Measurements from ENCODE around the gene MAN1A1. TPM values are rescaled to one million over a fixed set of nuclear protein-coding genes. Genes with fewer than 3 reads are reported as not detected.

The MAN1A1 gene
- total RNA-seq, 2 donors from 2014 or later: 41.7 to 43.7 TPM

DNA sequence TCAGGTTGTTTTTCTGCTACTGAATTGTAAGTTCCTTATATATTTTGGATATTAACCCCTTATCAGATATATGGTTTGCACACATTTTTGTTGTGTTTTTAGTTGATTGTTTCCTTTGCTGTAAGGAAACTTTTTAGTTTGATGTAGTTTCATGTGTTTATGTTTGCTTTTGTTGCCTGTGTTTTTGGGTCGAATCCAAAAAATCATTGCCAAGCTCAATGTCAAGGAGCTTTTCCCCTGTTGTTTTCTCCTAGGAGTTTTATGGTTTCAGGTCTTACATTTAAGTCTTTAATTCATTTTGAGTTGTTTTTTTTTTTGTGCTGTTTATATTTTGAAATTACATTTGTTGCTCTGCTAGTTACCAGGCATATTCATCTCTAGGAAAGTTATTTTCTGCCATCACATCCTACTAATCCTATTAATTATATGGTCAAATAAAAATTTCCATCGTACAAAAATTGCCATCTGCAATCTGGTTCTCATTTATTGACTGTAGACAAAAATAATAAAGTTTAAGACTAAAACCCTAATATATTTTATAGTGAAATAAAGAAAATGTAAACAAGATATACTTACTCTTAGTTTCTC lies 167.3 kb downstream of the MAN1A1 start:
- TF ChIP-seq, protein P1, sequence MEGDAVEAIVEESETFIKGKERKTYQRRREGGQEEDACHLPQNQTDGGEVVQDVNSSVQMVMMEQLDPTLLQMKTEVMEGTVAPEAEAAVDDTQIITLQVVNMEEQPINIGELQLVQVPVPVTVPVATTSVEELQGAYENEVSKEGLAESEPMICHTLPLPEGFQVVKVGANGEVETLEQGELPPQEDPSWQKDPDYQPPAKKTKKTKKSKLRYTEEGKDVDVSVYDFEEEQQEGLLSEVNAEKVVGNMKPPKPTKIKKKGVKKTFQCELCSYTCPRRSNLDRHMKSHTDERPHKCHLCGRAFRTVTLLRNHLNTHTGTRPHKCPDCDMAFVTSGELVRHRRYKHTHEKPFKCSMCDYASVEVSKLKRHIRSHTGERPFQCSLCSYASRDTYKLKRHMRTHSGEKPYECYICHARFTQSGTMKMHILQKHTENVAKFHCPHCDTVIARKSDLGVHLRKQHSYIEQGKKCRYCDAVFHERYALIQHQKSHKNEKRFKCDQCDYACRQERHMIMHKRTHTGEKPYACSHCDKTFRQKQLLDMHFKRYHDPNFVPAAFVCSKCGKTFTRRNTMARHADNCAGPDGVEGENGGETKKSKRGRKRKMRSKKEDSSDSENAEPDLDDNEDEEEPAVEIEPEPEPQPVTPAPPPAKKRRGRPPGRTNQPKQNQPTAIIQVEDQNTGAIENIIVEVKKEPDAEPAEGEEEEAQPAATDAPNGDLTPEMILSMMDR (conservative IDR thresholded peaks at IDR 0.05): no peak
- no peak overlapping the region for H3K9ac ChIP-seq (ENCODE audit: extremely low read depth, low read length, poor library complexity, severe bottlenecking)
- no peaks in the 10 kb centered on the region for H3K9me3 Mint-ChIP-seq

DNA sequence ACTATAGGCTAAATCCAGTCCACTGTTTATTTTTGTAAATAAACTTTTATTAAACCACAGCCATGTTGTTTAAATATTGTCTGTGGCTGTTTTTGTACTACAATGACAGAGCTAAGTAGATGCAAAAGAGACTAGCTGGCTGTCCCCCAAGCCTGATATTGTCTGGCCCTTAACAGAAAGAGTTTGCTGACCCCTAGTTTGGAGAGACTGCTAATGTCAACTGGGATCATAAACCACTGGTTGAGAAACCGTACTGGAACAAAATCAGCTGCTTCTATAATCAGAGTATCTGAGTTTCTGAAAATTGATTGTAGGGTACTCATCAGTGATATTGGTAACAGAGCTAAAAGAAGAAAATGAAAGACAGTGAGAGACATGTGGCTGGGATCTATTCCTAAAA lies 168.5 kb downstream of the MAN1A1 start:
- Histone ChIP-seq H3K9me3 (ENCODE audit: control insufficient read depth, low read length) (no peaks in the 10 kb centered on the region), H3K4me1 (ENCODE audit: control insufficient read depth, insufficient read depth, low read length) (no peaks in the 10 kb centered on the region), H3K4me3 (ENCODE audit: low read length) (no peak overlapping the region), H3K9ac (ENCODE audit: extremely low read depth, low read length, poor library complexity, severe bottlenecking) (no peak overlapping the region), H3K27me3 (ENCODE audit: control insufficient read depth, insufficient read depth, low read length, poor library complexity, severe bottlenecking) (no peaks in the 10 kb centered on the region), H3K36me3 (ENCODE audit: control insufficient read depth, insufficient read depth, low read length) (peaks cover 78% of the 10 kb centered on the region), H3K27ac (ENCODE audit: low read depth, low read length) (no peak overlapping the region)
- 86 to 93% methylated on average over 1 of the region's 1 CpG for WGBS, 2 experiments (ENCODE audit: insufficient coverage in 1 of 2, insufficient read length in 1 of 2)
- H3K4me3 Mint-ChIP-seq: no peak overlapping the region
- TF ChIP-seq, protein P1 (conservative IDR thresholded peaks at IDR 0.05): no peak
- no peak for DNase-seq
- H3K36me3 Mint-ChIP-seq (ENCODE audit: low read depth): peaks cover 58% of the 10 kb centered on the region
- no peaks in the 10 kb centered on the region for H3K9me3 Mint-ChIP-seq
- no peaks in the 10 kb centered on the region for H3K27me3 Mint-ChIP-seq (ENCODE audit: insufficient read depth)
- peaks cover 2% of the 10 kb centered on the region for H3K4me1 Mint-ChIP-seq
- no peak overlapping the region for H3K27ac Mint-ChIP-seq

More for the DNA sequence above, 167.3 kb downstream of the MAN1A1 start:
- no peaks in the 10 kb centered on the region for H3K9me3 ChIP-seq (ENCODE audit: control insufficient read depth, low read length)
- H3K27me3 ChIP-seq (ENCODE audit: control insufficient read depth, insufficient read depth, low read length, poor library complexity, severe bottlenecking): no peaks in the 10 kb centered on the region
- 100% methylated on average over 1 of the region's 2 CpGs; no CpG with 5 or more reads in 1 of the 2 experiments for WGBS, 2 experiments (ENCODE audit: insufficient coverage in 1 of 2, insufficient read length in 1 of 2)
- no peaks in the 10 kb centered on the region for H3K4me1 ChIP-seq (ENCODE audit: control insufficient read depth, insufficient read depth, low read length)
- peaks cover 65% of the 10 kb centered on the region for H3K36me3 Mint-ChIP-seq (ENCODE audit: low read depth)
- no peak overlapping the region for H3K4me3 ChIP-seq (ENCODE audit: low read length)
- H3K27ac ChIP-seq (ENCODE audit: low read depth, low read length): no peak overlapping the region
- H3K4me3 Mint-ChIP-seq: no peak overlapping the region
- DNase-seq: no peak
- no peak overlapping the region for H3K27ac Mint-ChIP-seq
- no peaks in the 10 kb centered on the region for H3K27me3 Mint-ChIP-seq (ENCODE audit: insufficient read depth)
- H3K36me3 ChIP-seq (ENCODE audit: control insufficient read depth, insufficient read depth, low read length): peaks cover 83% of the 10 kb centered on the region
- H3K4me1 Mint-ChIP-seq: peaks cover 2% of the 10 kb centered on the region

DNA sequence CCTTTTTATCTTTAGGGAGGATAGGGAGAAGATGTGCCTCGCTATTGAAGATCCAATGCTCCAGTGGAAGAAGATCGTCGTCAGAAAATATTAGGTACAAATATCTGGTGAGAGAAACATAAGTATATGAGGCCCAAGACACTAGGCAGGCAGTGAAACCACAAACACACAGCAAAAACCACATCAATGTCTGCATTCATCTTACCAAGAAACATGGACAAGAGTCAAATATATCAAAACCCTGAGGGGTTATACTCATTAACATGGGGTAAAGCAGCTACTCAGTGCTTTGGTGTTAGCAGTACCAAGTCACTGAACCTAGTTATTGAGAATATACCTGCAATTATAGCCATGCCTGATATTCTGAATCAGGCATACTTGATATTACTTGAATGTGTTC lies 169.7 kb downstream of the MAN1A1 start:
- H3K27ac ChIP-seq (ENCODE audit: low read depth, low read length): no peak overlapping the region
- no peak overlapping the region for H3K4me3 ChIP-seq (ENCODE audit: low read length)
- peaks cover 54% of the 10 kb centered on the region for H3K36me3 Mint-ChIP-seq (ENCODE audit: low read depth)
- H3K9me3 ChIP-seq (ENCODE audit: control insufficient read depth, low read length): no peaks in the 10 kb centered on the region
- H3K27me3 ChIP-seq (ENCODE audit: control insufficient read depth, insufficient read depth, low read length, poor library complexity, severe bottlenecking): no peaks in the 10 kb centered on the region
- peaks cover 2% of the 10 kb centered on the region for H3K4me1 Mint-ChIP-seq
- H3K27ac Mint-ChIP-seq: no peak overlapping the region
- H3K4me1 ChIP-seq (ENCODE audit: control insufficient read depth, insufficient read depth, low read length): no peaks in the 10 kb centered on the region
- WGBS, 2 experiments (ENCODE audit: insufficient coverage in 1 of 2, insufficient read length in 1 of 2): 86% methylated on average over 3 of the region's 3 CpGs; no CpG with 5 or more reads in 1 of the 2 experiments
- TF ChIP-seq, protein P1 (conservative IDR thresholded peaks at IDR 0.05): no peak
- H3K9me3 Mint-ChIP-seq: no peaks in the 10 kb centered on the region
- no peak overlapping the region for H3K4me3 Mint-ChIP-seq
- peaks cover 75% of the 10 kb centered on the region for H3K36me3 ChIP-seq (ENCODE audit: control insufficient read depth, insufficient read depth, low read length)
- H3K27me3 Mint-ChIP-seq (ENCODE audit: insufficient read depth): no peaks in the 10 kb centered on the region
- DNase-seq: no peak
- H3K9ac ChIP-seq (ENCODE audit: extremely low read depth, low read length, poor library complexity, severe bottlenecking): no peak overlapping the region
